ENCODE data around the gene C19orf53. TPM values are rescaled to one million over a fixed set of nuclear protein-coding genes. Genes with fewer than 3 reads are reported as not detected.

Gene C19orf53
- total RNA-seq, 4 donors from 2014 or later = 114 to 129 (median 120) TPM

DNA sequence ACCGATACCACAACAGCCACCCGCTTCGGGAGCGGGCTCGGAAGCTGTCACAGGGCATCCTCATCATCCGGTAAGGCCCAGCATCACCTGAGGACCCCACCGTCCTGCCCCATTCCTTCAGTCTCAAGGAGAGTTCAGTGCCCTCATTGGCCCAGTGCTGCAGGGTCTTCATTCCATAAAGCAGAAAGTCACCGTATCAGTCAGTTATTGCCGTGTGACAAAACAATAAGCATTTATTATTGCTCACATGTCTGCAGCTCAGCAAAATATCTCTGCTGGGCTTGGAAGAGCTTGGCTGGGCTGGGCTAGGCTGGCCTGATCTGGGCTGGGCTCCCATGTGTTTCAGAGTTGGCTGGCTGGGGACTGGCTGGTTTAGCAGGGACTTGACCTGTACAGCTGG, 18.0 kb upstream of the C19orf53 start:
- Histone ChIP-seq H3K27ac (no peak overlapping the region), H3K4me1 (peaks cover 0 to under 1% (median 0%) of the 10 kb centered on the region in 3 donors), H3K9me3 (no peaks in the 10 kb centered on the region), H3K4me3 (no peak overlapping the region), H3K36me3 (peaks cover 30 to 100% (median 67%) of the 10 kb centered on the region in 3 donors), H3K27me3 (no peaks in the 10 kb centered on the region)
- 100% methylated on average over 7 to 8 of the region's 9 CpGs for WGBS, 2 donors
- TF ChIP-seq, protein P1, sequence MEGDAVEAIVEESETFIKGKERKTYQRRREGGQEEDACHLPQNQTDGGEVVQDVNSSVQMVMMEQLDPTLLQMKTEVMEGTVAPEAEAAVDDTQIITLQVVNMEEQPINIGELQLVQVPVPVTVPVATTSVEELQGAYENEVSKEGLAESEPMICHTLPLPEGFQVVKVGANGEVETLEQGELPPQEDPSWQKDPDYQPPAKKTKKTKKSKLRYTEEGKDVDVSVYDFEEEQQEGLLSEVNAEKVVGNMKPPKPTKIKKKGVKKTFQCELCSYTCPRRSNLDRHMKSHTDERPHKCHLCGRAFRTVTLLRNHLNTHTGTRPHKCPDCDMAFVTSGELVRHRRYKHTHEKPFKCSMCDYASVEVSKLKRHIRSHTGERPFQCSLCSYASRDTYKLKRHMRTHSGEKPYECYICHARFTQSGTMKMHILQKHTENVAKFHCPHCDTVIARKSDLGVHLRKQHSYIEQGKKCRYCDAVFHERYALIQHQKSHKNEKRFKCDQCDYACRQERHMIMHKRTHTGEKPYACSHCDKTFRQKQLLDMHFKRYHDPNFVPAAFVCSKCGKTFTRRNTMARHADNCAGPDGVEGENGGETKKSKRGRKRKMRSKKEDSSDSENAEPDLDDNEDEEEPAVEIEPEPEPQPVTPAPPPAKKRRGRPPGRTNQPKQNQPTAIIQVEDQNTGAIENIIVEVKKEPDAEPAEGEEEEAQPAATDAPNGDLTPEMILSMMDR (IDR thresholded peaks at IDR 0.05) = no peak
- no peak for TF ChIP-seq POLR2A (IDR thresholded peaks at IDR 0.05)
- intact Hi-C loops (cut with DNase I) = no loop called here
- no peak for DNase-seq

DNA sequence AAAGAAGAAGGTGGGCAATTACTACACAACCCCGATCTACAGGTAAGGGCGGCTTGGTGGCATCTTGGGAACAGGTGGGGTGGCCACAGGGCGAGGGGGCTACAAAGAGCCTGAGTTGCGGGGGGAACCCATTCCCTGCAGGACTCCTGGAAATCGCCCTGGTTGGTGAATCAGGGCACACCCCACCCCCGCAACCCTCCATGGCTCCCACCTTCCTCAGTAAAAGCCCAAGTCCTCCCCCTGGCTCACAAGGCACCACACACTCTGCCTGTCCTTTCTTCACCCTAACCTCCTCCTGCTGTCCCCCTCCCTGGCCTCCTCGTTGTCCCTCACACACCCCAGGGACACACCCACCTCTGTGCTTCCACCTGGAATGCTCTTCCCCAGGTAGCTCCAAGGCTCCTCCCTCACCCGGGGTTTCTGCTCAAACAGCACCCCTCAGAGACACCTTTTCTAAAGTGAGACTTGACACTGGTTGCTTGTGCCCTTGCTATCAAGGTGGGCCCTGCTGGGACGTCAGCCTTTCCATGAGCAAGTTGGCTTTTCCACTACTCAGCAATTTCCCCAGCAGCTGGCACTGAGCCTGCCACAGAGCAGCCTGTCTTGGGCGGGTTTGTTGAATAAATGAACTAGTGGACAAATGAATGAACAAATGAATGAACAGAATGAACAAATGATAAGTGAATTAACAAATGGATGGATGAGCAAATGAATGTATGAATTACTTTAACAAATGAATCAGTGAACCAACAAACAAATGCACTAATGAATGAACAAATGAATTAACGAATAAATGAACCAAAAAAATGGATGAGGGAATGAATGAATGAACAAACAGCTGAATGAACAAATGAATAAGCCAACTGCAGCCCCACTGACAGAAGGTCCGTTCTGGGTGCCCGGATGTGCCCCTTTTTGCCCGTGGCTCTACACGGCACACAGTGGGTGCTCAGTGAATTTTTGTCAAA, 16.2 kb upstream of the C19orf53 start:
- H3K9me3 ChIP-seq = no peaks in the 10 kb centered on the region
- no peak for TF ChIP-seq POLR2A (IDR thresholded peaks at IDR 0.05)
- TF ChIP-seq, protein P1 (IDR thresholded peaks at IDR 0.05) = no peak
- no peak overlapping the region for H3K4me3 ChIP-seq
- no peak for DNase-seq
- WGBS, 2 donors = 83 to 90% methylated on average over 13 to 15 of the region's 15 CpGs
- intact Hi-C loops (cut with DNase I) = no loop called here
- H3K4me1 ChIP-seq = peaks cover 0 to 2% (median 0%) of the 10 kb centered on the region in 3 donors
- no peak overlapping the region for H3K27ac ChIP-seq
- peaks cover 30 to 100% (median 67%) of the 10 kb centered on the region in 3 donors for H3K36me3 ChIP-seq
- H3K27me3 ChIP-seq = no peaks in the 10 kb centered on the region

DNA sequence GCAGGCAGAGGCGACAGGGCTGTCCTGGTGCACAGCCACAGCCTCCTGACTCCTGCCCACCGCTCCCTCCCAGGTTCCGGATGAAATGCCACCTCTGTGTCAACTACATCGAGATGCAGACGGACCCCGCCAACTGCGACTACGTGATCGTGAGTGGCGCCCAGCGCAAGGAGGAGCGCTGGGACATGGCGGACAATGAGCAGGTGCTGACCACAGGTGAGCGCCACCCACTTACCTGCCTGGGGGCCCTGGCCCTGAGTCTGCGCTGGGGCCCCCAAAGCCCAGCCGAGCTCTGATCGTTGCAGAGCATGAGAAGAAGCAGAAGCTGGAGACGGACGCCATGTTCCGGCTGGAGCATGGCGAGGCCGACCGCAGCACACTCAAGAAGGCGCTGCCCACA, 15.5 kb upstream of the C19orf53 start:
- peaks cover 30 to 97% (median 65%) of the 10 kb centered on the region in 3 donors for H3K36me3 ChIP-seq
- TF ChIP-seq, protein P1 (IDR thresholded peaks at IDR 0.05) = no peak
- no peak for TF ChIP-seq POLR2A (IDR thresholded peaks at IDR 0.05)
- H3K4me3 ChIP-seq = no peak overlapping the region
- no peak for DNase-seq
- 88 to 95% methylated on average over 6 to 17 of the region's 24 CpGs for WGBS, 2 donors
- H3K4me1 ChIP-seq = peaks cover 0 to 9% (median 1%) of the 10 kb centered on the region in 3 donors
- intact Hi-C loops (cut with DNase I) = no loop called here
- no peak overlapping the region for H3K27ac ChIP-seq
- H3K9me3 ChIP-seq = no peaks in the 10 kb centered on the region
- H3K27me3 ChIP-seq = no peaks in the 10 kb centered on the region

DNA sequence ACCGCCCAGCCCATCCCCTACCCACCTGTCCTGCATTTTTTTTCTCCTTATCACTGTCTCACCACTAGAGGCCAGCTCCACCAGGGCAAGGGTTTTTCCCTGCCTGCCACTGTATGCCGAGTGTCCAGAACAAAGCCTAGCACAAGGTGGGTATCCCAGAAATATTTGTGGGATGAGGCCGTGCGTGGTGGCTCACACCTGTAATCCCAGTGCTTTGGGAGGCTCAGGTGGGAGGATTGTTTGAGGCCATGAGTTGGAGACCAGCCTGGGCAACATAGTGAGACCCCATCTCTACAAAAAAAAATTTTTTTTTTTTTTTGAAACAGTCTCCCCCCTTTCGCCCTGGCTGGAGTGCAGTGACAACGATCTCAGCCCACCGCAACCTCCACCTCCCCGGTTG, 12.8 kb upstream of the C19orf53 start:
- Histone ChIP-seq H3K36me3 (peaks cover 18 to 77% (median 41%) of the 10 kb centered on the region in 3 donors), H3K27me3 (no peaks in the 10 kb centered on the region), H3K9me3 (no peaks in the 10 kb centered on the region), H3K4me3 (no peak overlapping the region), H3K4me1 (peaks cover 6 to 30% (median 12%) of the 10 kb centered on the region in 3 donors), H3K27ac (no peak overlapping the region)
- intact Hi-C loops (cut with DNase I) = no loop called here
- WGBS, 2 donors = 87 to 88% methylated on average over 8 of the region's 8 CpGs
- TF ChIP-seq, protein P1 (IDR thresholded peaks at IDR 0.05) = no peak
- TF ChIP-seq POLR2A (IDR thresholded peaks at IDR 0.05) = no peak
- no peak for DNase-seq

DNA sequence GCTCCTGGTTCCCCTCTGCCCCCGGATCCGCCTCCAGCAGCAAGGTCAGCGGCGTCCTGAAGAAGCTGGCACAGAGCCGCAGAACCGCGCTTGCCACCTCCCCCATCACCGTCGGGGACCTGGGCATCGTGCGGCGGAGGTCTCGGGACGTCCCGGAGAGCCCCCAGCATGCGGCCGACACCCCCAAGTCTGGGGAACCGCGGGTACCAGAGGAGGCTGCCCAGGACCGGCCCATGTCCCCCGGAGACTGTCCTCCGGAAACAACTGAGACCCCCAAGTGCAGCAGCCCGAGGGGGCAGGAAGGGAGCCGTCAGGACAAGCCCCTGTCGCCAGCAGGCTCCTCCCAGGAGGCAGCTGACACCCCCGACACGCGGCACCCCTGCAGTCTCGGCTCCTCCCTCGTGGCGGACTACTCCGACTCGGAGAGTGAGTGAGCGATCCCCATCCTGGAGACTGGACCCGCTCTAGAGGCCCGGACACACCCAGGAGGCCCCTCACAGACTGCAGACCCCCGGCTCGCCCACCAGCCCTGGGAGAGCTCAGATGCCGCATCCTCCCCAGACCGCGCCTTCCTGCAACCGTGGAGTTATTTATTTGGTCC, 11.5 kb upstream of the C19orf53 start:
- H3K27ac ChIP-seq = no peak overlapping the region
- WGBS, 2 donors = 92 to 94% methylated on average over 11 of the region's 42 CpGs
- intact Hi-C loops (cut with DNase I) = no loop called here
- peaks cover 6 to 32% (median 12%) of the 10 kb centered on the region in 3 donors for H3K4me1 ChIP-seq
- TF ChIP-seq, protein P1 (IDR thresholded peaks at IDR 0.05) = no peak
- no peak for TF ChIP-seq POLR2A (IDR thresholded peaks at IDR 0.05)
- no peaks in the 10 kb centered on the region for H3K27me3 ChIP-seq
- H3K36me3 ChIP-seq = peaks cover 12 to 67% (median 28%) of the 10 kb centered on the region in 3 donors
- no peak overlapping the region for H3K4me3 ChIP-seq
- no peak for DNase-seq
- H3K9me3 ChIP-seq = no peaks in the 10 kb centered on the region

Measured in esophagus squamous epithelium (tissue), 5 donors.